ENCODE data around the gene MLC1.

Gene MLC1

DNA sequence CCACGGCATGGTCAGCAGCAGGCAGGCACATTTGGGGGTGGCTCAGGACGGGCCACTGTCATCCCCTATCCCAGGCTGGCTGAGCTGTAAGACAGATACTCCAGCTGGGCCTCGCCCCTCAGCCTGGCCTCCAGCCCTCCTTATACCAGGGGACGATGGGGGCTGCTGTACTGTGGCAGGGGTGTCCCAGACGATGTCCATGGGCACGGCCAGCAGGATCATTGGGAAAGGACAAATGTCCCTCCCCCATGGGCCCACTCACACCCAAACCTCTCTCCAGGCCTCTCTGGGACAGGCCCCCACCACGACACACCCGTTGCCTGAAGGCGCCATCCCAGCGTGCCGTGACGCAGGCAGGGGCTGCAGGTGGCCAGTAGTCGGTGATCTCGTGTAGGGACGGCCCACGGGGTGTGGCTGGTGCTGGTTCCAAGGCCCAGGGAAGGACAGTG lies 71.1 kb downstream of the MLC1 start:
- no peak for DNase-seq

DNA sequence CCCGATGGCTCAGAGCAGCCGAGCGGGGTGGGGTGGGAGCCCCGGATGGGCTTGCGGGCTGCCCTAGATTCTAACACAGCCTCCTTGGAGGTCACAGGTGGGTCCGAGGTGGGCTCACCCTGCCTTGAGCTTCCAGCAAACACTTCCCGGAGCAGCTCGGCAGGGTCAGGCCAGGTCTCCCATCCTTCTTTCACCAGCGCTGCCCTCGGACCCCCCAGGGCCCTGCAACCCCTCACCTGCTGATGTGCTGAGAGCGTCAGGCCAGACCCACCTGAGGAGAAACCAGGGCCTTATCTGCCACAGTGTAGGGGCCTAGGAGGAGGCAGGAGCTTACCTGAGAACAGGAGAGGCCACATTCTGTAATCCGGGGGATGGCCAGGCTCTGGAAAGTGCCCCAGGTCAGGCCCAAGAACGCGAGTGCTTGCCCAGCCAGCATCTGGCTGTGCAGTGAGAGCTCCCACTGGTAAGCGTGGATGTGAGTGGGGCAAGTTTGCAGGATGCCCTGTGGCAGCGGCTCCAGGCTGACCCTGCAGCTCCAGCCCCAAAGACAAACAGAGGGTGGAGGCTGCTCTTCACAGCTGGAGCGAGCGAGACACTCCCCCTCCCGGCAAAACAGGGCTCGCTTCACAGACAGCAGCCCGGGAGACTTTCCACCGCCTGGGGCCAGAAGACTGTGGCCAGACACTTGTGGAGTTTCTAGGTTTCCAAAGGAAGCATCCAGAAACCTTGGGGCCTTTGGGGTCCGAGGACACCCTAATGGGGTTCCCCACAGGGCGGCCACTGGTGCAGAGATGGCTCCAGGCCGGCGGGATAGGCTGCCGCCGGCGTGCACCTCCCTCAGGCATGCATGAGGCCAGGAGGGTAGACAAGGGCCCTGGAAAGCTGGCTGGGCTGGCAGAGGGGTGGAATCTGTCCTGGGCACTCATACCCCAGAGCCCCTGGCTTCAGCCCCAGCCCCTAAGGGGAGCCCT lies 72.7 kb downstream of the MLC1 start, which contains the start of gene IL17REL:
Gene IL17REL (minus strand): TSS at position 555 of the 971 bp plus-strand sequence. CDS start 119 bp downstream, at position 436.
- DNase-seq = no peak

DNA sequence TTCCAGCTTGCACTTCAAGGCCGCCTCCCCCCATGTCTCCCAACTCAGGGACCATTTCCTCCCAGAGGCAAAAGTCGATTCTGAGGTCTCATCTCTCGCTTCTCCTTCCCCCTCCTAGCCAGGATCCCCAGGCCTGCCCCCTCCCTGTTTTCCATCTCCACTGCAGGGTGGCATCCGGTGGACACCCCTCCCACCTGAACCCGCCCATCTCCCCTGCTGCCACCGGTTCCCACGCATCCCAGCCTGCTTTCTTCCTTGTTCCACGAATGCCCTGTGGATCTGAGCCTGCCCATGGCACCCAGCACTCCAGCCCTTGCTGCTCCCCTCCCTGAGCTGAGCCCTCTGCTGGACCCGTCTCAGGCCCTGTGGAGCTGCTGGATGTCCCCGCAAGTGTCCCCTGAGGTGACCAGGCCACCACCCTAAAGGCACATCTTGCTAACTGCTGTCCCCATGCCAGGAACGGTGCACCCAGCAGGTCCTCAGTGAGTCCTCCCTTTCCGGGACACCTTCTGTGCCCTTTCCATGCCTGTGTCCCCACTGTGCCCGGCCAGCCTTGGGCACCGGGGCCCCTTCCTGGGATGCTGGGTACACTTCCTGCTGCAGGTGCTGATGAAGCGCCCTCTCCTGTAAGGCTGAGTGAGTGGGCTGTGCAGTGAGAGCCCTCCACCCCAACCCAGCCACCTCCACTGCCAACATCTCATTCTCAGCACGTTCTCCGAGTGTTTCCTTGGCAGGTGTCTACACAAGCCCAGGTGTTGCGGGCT lies 73.6 kb downstream of the MLC1 start:
- no peak for DNase-seq

DNA sequence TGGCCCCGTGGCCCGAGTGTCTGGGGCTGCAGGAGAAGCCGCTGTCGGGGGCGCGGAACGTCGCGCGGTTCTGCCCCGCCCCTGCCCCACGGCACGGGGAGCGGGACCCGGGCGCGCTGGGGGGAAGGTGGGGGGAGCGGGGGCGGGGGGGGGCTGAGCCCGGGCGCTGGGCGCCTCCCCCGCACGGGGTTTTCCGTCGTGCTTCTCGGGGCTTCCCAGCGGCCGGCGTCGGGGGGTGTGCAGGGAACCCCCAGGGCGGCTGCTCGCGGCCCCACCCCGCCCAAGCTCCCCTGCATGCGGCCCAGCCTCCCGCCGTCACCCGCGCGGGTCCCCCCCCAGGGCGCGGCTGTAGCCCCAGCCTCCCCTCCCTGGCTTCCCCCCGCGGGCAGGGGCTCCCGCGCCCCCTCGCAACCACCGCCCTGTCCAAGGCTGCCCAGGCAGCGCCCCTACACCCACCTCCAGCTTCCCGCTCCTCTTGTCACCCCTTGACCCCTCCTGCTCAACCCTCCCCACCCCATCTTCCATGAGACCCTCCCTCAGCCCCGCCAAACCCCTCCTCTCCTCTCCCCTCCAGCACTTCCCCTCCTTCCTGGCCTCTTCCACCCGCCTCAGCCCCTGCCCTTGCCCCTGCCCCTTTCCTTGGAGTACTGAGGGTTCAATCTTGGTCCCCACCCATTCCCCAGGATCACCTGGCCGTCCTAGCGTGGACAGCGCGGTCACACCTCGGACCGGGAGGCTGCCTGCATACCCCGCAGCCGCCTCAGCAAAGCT lies 74.4 kb downstream of the MLC1 start:
- DNase-seq = no peak

DNA sequence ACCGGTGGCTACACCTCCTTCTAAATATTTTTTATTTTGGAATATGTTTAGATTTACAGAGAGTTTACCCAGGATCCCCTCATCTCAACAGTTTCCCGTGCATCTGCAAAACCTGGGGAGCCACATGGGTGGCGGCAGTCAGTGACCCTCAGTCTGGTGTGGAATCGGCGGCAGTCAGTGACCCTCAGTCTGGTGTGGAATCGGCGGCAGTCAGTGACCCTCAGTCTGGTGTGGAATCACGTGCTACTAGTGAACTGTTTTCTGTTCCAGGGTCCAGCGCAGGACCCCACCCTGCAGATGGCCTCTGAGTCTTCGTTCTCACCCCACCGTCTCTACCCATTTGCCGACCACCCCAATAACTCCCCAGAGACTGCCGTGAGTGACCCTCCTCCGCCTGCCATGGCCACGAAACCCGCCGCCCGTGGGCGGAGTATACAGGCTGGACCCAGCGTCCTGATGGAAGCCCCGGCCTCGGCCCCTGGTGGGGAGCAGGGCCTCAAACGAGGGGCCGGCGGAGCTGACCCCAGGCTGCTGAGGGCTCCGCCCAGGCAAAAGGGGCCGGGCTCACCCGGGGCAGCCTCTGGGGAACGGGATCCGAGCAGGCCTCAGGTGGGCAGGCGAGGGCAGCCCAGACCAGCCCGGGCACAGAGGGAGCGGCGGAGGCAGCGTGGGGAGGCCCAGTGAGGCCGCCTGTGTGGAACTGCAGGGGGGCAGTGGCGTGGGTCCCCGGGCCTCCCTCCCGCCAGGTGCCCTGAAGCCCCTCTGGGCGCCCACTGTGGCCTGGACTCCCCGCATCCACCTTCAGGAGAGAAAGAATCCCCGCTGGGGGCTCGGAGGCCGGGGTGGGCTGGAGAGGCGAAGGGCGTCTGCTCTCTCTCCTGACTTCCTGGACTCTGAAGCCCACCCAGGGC lies 75.2 kb downstream of the MLC1 start:
- no peak for DNase-seq
